ENCODE data around the gene UBXN11. TPM values are rescaled to one million over a fixed set of nuclear protein-coding genes. Genes with fewer than 3 reads are reported as not detected.

Gene UBXN11
- total and polyA plus RNA-seq, 5 donors from 2014 or later, result 8.1 to 30.8 (median 11.5) TPM

DNA sequence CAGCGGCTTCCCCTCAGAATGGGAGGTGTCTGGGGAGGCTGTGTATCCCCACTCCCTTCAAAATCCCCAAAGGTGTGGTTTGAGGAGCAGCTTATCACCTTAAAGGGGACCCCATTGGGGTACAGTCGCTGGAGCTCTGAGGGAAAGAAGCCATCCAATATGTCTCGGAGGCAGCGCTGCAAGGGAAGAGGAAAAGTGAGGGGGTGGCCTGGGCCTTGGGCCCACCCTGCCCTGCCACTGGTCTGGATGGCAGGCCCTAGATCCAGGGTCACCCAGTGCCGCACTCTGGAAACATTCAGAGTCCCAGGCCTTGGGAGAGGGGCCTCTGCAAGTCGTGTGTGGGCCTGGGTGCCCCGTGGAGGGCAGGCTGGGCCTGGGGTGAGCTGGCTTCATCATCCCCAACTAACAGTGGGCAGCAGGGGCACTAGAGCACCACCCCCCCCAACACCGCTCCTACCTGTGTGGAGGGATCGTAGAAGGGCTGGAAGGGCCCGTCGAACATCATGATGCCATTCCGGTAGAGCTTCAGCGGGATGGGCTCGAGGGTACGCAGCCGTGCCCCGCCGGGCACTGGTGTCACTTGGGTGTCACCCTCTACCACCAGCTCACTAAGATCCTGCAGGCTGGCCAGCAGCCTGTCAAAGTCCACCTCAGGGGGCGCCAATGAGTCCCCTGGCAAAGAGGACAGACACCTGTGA is 20.9 kb downstream of the UBXN11 start:
- H3K4me1 ChIP-seq (ENCODE audit: control insufficient read depth, insufficient read depth, low read length, poor library complexity, severe bottlenecking), result peaks cover 100% of the 10 kb centered on the region
- ATAC-seq (ENCODE audit: low read depth in 2 of 2) (no peak), DNase-seq (peak in 2 of 3 donors; percentile 28 to 73)
- H3K9me3 ChIP-seq (ENCODE audit: control insufficient read depth in 2 of 2, low read length in 2 of 2), result no peaks in the 10 kb centered on the region
- peak overlapping the region; percentile 55 to 94 (median 87) for H3K4me3 Mint-ChIP-seq
- peaks cover 13% of the 10 kb centered on the region for H3K36me3 ChIP-seq (ENCODE audit: control insufficient read depth, insufficient read depth, low read length)
- no peaks in the 10 kb centered on the region for H3K9me3 Mint-ChIP-seq
- peaks cover 23% of the 10 kb centered on the region for H3K36me3 Mint-ChIP-seq
- peak overlapping the region; percentile 93 for H3K27ac ChIP-seq (ENCODE audit: insufficient read depth, low read length, poor library complexity, severe bottlenecking)
- H3K4me3 ChIP-seq (ENCODE audit: low read depth, low read length), result peak overlapping the region; percentile 52
- H3K27ac Mint-ChIP-seq, result peak overlapping the region; percentile 96 to 100 (median 99)
- H3K4me1 Mint-ChIP-seq, result peaks cover 19 to 97% (median 75%) of the 10 kb centered on the region in 4 donors
- H3K27me3 Mint-ChIP-seq, result no peaks in the 10 kb centered on the region
- no peaks in the 10 kb centered on the region for H3K27me3 ChIP-seq (ENCODE audit: control insufficient read depth, insufficient read depth, low read length)

DNA sequence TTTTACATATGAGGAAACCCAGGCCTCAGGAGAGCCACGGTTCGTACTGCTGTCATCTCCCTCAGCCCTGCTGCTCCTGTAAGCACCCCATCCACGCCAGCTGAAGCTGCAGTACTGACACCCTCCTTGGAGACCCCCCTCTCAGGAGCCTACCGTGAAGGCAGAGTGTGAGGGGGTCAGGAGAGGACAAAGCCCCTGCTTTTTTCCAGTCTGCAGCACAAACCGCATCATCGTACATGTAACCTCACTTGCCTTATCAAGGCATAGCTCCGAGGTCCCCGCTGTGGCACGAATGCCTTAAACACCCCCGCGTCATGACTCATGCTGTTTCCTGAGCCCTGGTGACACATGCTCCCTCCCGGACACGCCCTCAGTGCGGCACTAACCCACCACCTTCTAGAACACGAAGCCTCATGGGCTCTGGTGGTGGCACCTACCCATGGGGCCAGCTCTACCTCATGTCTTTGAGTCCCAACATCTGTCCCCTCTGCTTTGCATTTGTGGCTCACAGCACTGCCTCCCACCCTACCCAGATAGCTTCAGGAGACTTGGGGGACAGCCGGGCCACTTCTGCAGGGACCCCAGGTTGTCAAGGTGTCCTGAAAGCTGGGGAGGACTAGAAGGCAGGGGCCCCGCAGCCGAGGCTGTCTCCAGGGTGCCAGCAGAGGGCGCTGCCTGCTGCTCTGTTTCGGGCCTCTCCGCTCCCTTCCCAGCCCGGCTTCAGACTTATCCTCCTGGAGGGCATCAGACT is 21.7 kb downstream of the UBXN11 start:
- peaks cover 98% of the 10 kb centered on the region for H3K4me1 ChIP-seq (ENCODE audit: control insufficient read depth, insufficient read depth, low read length, poor library complexity, severe bottlenecking)
- H3K4me3 Mint-ChIP-seq, result peak overlapping the region; percentile 85 to 94 (median 87)
- peaks cover 23% of the 10 kb centered on the region for H3K36me3 Mint-ChIP-seq
- ATAC-seq (ENCODE audit: low read depth in 2 of 2) (peak; percentile 73 to 78), DNase-seq (peak; percentile 88 to 98 (median 88))
- no peaks in the 10 kb centered on the region for H3K27me3 ChIP-seq (ENCODE audit: control insufficient read depth, insufficient read depth, low read length)
- H3K9me3 Mint-ChIP-seq, result no peaks in the 10 kb centered on the region
- H3K36me3 ChIP-seq (ENCODE audit: control insufficient read depth, insufficient read depth, low read length), result peaks cover 13% of the 10 kb centered on the region
- no peaks in the 10 kb centered on the region for H3K27me3 Mint-ChIP-seq
- H3K4me3 ChIP-seq (ENCODE audit: low read depth, low read length), result peak overlapping the region; percentile 64
- no peaks in the 10 kb centered on the region for H3K9me3 ChIP-seq (ENCODE audit: control insufficient read depth in 2 of 2, low read length in 2 of 2)
- peaks cover 19 to 91% (median 68%) of the 10 kb centered on the region in 4 donors for H3K4me1 Mint-ChIP-seq
- peak overlapping the region; percentile 96 to 100 (median 99) for H3K27ac Mint-ChIP-seq
- H3K27ac ChIP-seq (ENCODE audit: insufficient read depth, low read length, poor library complexity, severe bottlenecking), result peak overlapping the region; percentile 93

DNA sequence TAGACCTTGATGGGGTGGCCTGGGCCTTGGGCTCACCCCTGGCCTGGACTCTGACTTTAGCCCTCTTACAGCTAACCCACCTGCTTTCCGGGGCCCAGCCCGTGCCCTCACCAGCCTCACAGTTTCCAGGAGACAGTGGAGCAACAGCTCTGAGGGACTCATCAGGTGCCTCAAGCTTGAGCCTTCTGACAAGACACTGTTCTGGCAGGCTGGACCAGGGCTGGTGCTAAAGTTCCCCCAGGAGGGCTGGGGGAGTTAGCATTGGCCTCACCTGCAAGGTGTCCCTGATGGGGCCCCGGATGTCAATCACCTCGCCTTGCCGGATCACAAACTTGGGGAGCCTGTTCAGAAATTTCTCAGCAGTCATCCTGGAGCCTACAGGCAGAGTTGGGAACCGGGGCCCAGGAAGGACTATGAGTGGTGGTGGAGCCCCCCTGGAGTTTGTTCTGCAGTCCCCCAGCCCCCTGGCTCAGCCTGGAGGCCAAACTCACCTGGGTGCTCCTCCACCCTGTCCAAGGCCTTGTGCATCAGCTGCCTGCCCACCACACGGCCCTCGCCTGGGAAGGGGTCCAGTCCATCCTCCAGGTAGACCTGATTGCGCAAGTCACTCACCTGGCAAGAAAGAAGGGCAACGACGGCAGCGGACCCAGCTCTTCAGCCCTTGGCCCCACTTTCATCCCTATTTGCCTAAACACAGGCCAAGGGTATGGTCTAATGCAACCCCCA is 22.4 kb downstream of the UBXN11 start:
- DNase-seq (no peak), ATAC-seq (ENCODE audit: low read depth in 2 of 2) (no peak)
- Histone ChIP-seq H3K27me3 (ENCODE audit: control insufficient read depth, insufficient read depth, low read length) (no peaks in the 10 kb centered on the region), H3K4me3 (ENCODE audit: low read depth, low read length) (peak overlapping the region; percentile 64), H3K4me1 (ENCODE audit: control insufficient read depth, insufficient read depth, low read length, poor library complexity, severe bottlenecking) (peaks cover 97% of the 10 kb centered on the region), H3K9me3 (ENCODE audit: control insufficient read depth in 2 of 2, low read length in 2 of 2) (no peaks in the 10 kb centered on the region), H3K36me3 (ENCODE audit: control insufficient read depth, insufficient read depth, low read length) (peaks cover 13% of the 10 kb centered on the region), H3K27ac (ENCODE audit: insufficient read depth, low read length, poor library complexity, severe bottlenecking) (peak overlapping the region; percentile 93)
- Mint-ChIP-seq H3K9me3 (no peaks in the 10 kb centered on the region), H3K4me3 (peak overlapping the region; percentile 85 to 94 (median 91)), H3K27ac (peak overlapping the region; percentile 96 to 100 (median 99)), H3K36me3 (peaks cover 23% of the 10 kb centered on the region), H3K27me3 (no peaks in the 10 kb centered on the region), H3K4me1 (peaks cover 19 to 91% (median 63%) of the 10 kb centered on the region in 4 donors)

DNA sequence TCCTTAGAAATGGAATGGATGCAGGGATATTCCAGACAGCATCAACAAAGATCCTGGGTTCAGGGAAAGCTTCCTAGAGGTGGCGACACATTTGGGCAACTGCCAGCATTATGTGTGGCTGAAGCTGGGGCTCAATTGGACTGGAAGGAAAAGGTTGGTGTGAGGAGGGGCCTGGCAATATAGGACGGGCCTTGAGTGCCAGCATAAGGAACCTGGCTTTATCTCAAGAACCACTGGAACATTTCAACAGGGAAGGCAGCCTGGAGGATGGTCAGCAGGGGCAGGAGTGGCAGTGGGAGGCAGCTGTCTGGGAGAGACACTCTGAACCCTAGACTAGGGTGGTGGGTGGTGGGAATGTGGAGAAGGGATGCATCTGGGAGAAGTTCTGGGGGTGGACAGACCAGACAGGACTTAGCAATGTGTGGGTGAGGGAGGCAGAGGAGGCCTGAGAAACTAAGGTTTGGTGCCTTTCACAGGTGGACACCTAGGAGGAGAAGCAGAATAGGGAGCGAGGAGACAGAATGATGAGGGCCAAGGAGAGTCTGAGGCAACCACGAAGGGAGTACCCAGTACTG is 23.1 kb downstream of the UBXN11 start:
- Histone ChIP-seq H3K36me3 (ENCODE audit: control insufficient read depth, insufficient read depth, low read length) (peaks cover 13% of the 10 kb centered on the region), H3K27ac (ENCODE audit: insufficient read depth, low read length, poor library complexity, severe bottlenecking) (peak overlapping the region; percentile 93), H3K4me1 (ENCODE audit: control insufficient read depth, insufficient read depth, low read length, poor library complexity, severe bottlenecking) (peaks cover 97% of the 10 kb centered on the region), H3K9me3 (ENCODE audit: control insufficient read depth in 2 of 2, low read length in 2 of 2) (no peaks in the 10 kb centered on the region), H3K27me3 (ENCODE audit: control insufficient read depth, insufficient read depth, low read length) (no peaks in the 10 kb centered on the region), H3K4me3 (ENCODE audit: low read depth, low read length) (peak overlapping the region; percentile 34)
- no peak for ATAC-seq (ENCODE audit: low read depth in 2 of 2)
- Mint-ChIP-seq H3K4me3 (peak overlapping the region; percentile 84 to 96 (median 91)), H3K36me3 (peaks cover 23% of the 10 kb centered on the region), H3K4me1 (peaks cover 20 to 91% (median 62%) of the 10 kb centered on the region in 4 donors), H3K27me3 (no peaks in the 10 kb centered on the region), H3K27ac (peak overlapping the region; percentile 96 to 100 (median 99)), H3K9me3 (no peaks in the 10 kb centered on the region)
- DNase-seq, result no peak

DNA sequence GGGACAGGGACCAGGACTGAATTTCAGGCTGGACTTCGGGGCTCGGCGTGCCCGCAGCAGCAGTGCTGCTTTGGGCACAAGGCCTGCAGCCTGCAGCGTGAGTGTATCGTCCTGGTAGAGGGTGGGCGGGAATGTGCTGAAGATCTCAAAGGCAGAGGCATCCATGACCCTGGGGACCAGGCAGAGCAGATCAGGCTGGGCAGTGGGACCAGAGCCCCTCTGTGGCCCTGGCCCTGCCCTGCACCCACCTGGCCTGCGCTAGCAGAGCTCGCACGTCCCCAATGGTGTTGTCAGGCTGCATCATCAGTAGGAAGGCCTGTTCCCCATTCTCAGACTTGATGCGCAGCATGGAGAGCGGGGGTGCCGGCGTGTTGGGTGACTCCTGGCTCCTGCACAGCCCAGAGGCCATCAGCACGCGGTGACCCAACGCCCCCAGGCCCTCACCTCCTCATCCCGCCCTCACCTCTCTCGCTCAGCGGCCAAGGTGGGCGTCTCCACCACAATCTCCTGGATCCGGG is 24.0 kb downstream of the UBXN11 start:
- Mint-ChIP-seq H3K27ac (peak overlapping the region; percentile 96 to 100 (median 99)), H3K4me1 (peaks cover 14 to 90% (median 55%) of the 10 kb centered on the region in 4 donors), H3K36me3 (peaks cover 23% of the 10 kb centered on the region), H3K9me3 (no peaks in the 10 kb centered on the region), H3K27me3 (no peaks in the 10 kb centered on the region), H3K4me3 (peak overlapping the region; percentile 84 to 96 (median 91))
- H3K27me3 ChIP-seq (ENCODE audit: control insufficient read depth, insufficient read depth, low read length), result no peaks in the 10 kb centered on the region
- H3K9me3 ChIP-seq (ENCODE audit: control insufficient read depth in 2 of 2, low read length in 2 of 2), result no peaks in the 10 kb centered on the region
- peaks cover 13% of the 10 kb centered on the region for H3K36me3 ChIP-seq (ENCODE audit: control insufficient read depth, insufficient read depth, low read length)
- ATAC-seq (ENCODE audit: low read depth in 2 of 2), result no peak
- H3K4me1 ChIP-seq (ENCODE audit: control insufficient read depth, insufficient read depth, low read length, poor library complexity, severe bottlenecking), result peaks cover 97% of the 10 kb centered on the region
- peak overlapping the region; percentile 93 for H3K27ac ChIP-seq (ENCODE audit: insufficient read depth, low read length, poor library complexity, severe bottlenecking)
- no peak overlapping the region for H3K4me3 ChIP-seq (ENCODE audit: low read depth, low read length)
- no peak for DNase-seq

DNA sequence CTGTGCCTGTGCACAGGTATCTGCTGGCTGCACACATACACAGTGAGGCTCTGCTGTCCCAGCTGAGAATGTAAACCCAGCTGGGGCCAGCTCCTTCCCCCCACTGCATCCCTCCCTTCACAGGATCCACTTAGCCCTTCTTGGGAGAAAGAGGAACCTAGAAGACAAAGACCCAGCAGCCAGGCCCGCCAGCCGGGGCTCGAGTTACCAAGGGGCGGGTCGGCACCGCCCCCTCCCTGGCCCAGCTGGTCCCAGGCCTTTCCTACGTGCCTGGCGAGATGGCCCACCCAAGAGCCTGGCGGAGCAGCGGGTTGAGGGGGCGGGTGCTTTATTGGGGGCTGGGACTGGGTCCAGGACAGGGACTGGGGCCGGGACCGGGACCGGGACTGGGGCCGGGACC is 24.5 kb downstream of the UBXN11 start:
- Histone ChIP-seq H3K4me3 (ENCODE audit: low read depth, low read length) (peak overlapping the region; percentile 77), H3K27me3 (ENCODE audit: control insufficient read depth, insufficient read depth, low read length) (no peaks in the 10 kb centered on the region), H3K36me3 (ENCODE audit: control insufficient read depth, insufficient read depth, low read length) (peaks cover 16% of the 10 kb centered on the region), H3K4me1 (ENCODE audit: control insufficient read depth, insufficient read depth, low read length, poor library complexity, severe bottlenecking) (peaks cover 97% of the 10 kb centered on the region), H3K27ac (ENCODE audit: insufficient read depth, low read length, poor library complexity, severe bottlenecking) (peak overlapping the region; percentile 93), H3K9me3 (ENCODE audit: control insufficient read depth in 2 of 2, low read length in 2 of 2) (no peaks in the 10 kb centered on the region)
- no peak for DNase-seq
- Mint-ChIP-seq H3K9me3 (no peaks in the 10 kb centered on the region), H3K27ac (peak overlapping the region; percentile 82 to 99 (median 96)), H3K36me3 (peaks cover 22% of the 10 kb centered on the region), H3K4me3 (peak overlapping the region; percentile 91 to 96 (median 93)), H3K4me1 (peaks cover 11 to 90% (median 54%) of the 10 kb centered on the region in 4 donors), H3K27me3 (no peaks in the 10 kb centered on the region)
- no peak for ATAC-seq (ENCODE audit: low read depth in 2 of 2)
